ENCODE measurements around the gene STRIT1. TPM values are rescaled to one million over a fixed set of nuclear protein-coding genes. Genes with fewer than 3 reads are reported as not detected.

The STRIT1 gene
- total and polyA plus RNA-seq, 2 of the 4 experiments (the other 2 are of a cell fraction), result not detected

DNA sequence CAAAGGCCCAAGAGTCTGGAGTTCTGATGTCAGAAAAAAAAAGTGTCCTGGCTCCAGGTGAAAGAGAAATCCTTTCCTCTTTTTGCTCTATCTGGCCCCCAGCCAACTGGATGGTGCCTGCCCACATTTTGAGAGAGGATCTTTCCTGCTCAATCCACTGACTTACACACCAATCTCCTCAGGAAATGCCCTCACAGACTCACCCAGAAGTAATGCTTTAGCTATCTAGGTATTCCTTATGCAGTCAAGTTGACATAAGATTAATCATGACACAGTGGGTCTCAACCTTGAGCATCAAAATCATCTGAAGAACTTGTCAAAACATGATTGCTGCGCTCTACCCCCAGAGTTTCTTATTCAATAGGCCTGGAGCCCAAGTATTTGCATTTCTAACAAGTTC lies 31.2 kb downstream of the STRIT1 start:
- ChIA-PET POLR2A (ENCODE audit: unreplicated experiment) (no interaction called here), CTCF (no interaction called here)
- ATAC-seq (ENCODE audit: low read depth) (no peak), DNase-seq (no peak)
- no peaks in the 10 kb centered on the region for H3K79me1 ChIP-seq (ENCODE audit: low read depth in 1 of 2, low read length in 2 of 2)
- H4K20me1 ChIP-seq (ENCODE audit: insufficient read depth, low read length), result no peaks in the 10 kb centered on the region
- H2BK120ac ChIP-seq (ENCODE audit: low read depth, low read length), result no peak overlapping the region
- no peak overlapping the region for H3K14ac ChIP-seq (replicated peaks; ENCODE audit: low read depth, low read length)
- BruUV-seq (replicated peaks), result no TSS peak
- no peak overlapping the region for H3K23ac ChIP-seq (ENCODE audit: low read depth, low read length)
- H2BK20ac ChIP-seq (ENCODE audit: low read depth, low read length), result no peak overlapping the region
- no peaks in the 10 kb centered on the region for H3K9me3 ChIP-seq (ENCODE audit: control insufficient read depth, insufficient read depth, low read length)
- no peak overlapping the region for H3K4me2 ChIP-seq (ENCODE audit: low read depth, low read length)
- in situ Hi-C loops (cut with MboI; ENCODE audit: low sequenced_read_pairs) (no loop called here), dilution Hi-C loops (cut with HindIII; ENCODE audit: low sequenced_read_pairs, unreplicated experiment) (no loop called here), intact Hi-C loops (cut with micrococcal nuclease) (no loop called here)
- no peaks in the 10 kb centered on the region for H3K9me1 ChIP-seq (ENCODE audit: insufficient read depth, low read length)
- no peak overlapping the region for H2BK5ac ChIP-seq (ENCODE audit: low read depth, low read length, poor library complexity, severe bottlenecking)
- H3K27me3 ChIP-seq (ENCODE audit: control insufficient read depth, insufficient read depth, low read length), result no peaks in the 10 kb centered on the region; the same call in 1 of the 2 replicates
- no peak overlapping the region for H2AK5ac ChIP-seq (ENCODE audit: low read depth, low read length)
- H4K91ac ChIP-seq (ENCODE audit: insufficient read depth, low read depth, low read length), result no peak overlapping the region
- no peak overlapping the region for H3K56ac ChIP-seq (ENCODE audit: extremely low read depth, insufficient read depth, low read length)
- no peak overlapping the region for H2AK9ac ChIP-seq (replicated peaks; ENCODE audit: low read depth, low read length, poor library complexity)
- H4K5ac ChIP-seq (ENCODE audit: low read depth, low read length), result no peak overlapping the region
- H4K8ac ChIP-seq (ENCODE audit: low read depth in 2 of 2, low read length in 2 of 2), result no peak overlapping the region
- H3K4me3 ChIP-seq (ENCODE audit: insufficient read depth, low read depth, low read length), result no peak overlapping the region
- TF ChIP-seq CTCF (conservative IDR thresholded peaks at IDR 0.05; ENCODE audit: low read depth, low read length) (no peak), RAD21 (IDR thresholded peaks at IDR 0.05; ENCODE audit: low read length) (no peak), BHLHE40 (IDR thresholded peaks at IDR 0.05; ENCODE audit: low read depth, low read length) (no peak), MXI1 (IDR thresholded peaks at IDR 0.05; ENCODE audit: borderline replicate concordance, low read depth, low read length) (no peak), SMC3 (IDR thresholded peaks at IDR 0.05; ENCODE audit: low read depth, low read length) (no peak), POLR2A (IDR thresholded peaks at IDR 0.05; ENCODE audit: low read depth, low read length) (no peak), NFE2L2 (IDR thresholded peaks at IDR 0.05; ENCODE audit: low read depth, low read length) (no peak), CHD1 (IDR thresholded peaks at IDR 0.05; ENCODE audit: low read depth, low read length) (no peak), CEBPB (IDR thresholded peaks at IDR 0.05; ENCODE audit: low read depth, low read length) (no peak)
- TF ChIP-seq, protein P1, sequence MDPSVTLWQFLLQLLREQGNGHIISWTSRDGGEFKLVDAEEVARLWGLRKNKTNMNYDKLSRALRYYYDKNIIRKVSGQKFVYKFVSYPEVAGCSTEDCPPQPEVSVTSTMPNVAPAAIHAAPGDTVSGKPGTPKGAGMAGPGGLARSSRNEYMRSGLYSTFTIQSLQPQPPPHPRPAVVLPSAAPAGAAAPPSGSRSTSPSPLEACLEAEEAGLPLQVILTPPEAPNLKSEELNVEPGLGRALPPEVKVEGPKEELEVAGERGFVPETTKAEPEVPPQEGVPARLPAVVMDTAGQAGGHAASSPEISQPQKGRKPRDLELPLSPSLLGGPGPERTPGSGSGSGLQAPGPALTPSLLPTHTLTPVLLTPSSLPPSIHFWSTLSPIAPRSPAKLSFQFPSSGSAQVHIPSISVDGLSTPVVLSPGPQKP (IDR thresholded peaks at IDR 0.05; ENCODE audit: borderline replicate concordance, low read depth, low read length), result no peak
- TF ChIP-seq, protein P2, sequence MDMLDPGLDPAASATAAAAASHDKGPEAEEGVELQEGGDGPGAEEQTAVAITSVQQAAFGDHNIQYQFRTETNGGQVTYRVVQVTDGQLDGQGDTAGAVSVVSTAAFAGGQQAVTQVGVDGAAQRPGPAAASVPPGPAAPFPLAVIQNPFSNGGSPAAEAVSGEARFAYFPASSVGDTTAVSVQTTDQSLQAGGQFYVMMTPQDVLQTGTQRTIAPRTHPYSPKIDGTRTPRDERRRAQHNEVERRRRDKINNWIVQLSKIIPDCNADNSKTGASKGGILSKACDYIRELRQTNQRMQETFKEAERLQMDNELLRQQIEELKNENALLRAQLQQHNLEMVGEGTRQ (IDR thresholded peaks at IDR 0.05; ENCODE audit: low read depth, low read length), result no peak
- H3K9ac ChIP-seq (ENCODE audit: low read depth, low read length), result no peak overlapping the region
- H3K36me3 ChIP-seq (ENCODE audit: control insufficient read depth, insufficient read depth, low read length), result no peaks in the 10 kb centered on the region
- no peak overlapping the region for H3K4ac ChIP-seq (ENCODE audit: low read depth, low read length)
- H3K4me1 ChIP-seq (ENCODE audit: control insufficient read depth, insufficient read depth, low read length), result no peaks in the 10 kb centered on the region
- no peak overlapping the region for H2AFZ ChIP-seq (replicated peaks; ENCODE audit: low read length, poor library complexity)
- H3K27ac ChIP-seq (ENCODE audit: insufficient read depth, low read length), result no peak overlapping the region
- H3K18ac ChIP-seq (ENCODE audit: low read depth, low read length), result no peak overlapping the region
- H2BK15ac ChIP-seq (ENCODE audit: low read depth, low read length), result no peak overlapping the region
- WGBS, 2 experiments (ENCODE audit: extremely low coverage in 2 of 2, insufficient read length in 1 of 2), result no CpG with 5 or more reads among the region's 1 CpG
